SK-N-SH (cell line): ENCODE data around the gene BIRC6. TPM values are rescaled to one million over a fixed set of nuclear protein-coding genes. Genes with fewer than 3 reads are reported as not detected.

Experiments
- CTCF ChIA-PET: fragments of 300-600, 350-600 bp; formaldehyde crosslinking; extraction: SDS; loops from one replicate; lab custom pipeline; 2021; lab: Yijun Ruan, JAX
- POLR2A ChIA-PET: fragments of 350-600 bp; sonication (Branson Sonifier 250); formaldehyde crosslinking; extraction: SDS; loops from one replicate; lab custom pipeline; 2020; ENCODE audit warnings: antibody characterized with exemption, inconsistent platforms; lab: Yijun Ruan, JAX
- DNase-seq: peaks from one replicate; pipeline ENCODE4 v3.0.0; 2012
- H2AFZ ChIP-seq: fragments of 200-600 bp; sonication (generic); 2 replicates; pipeline ENCODE4 v1.8.1; 2016; ENCODE audit warnings: antibody characterized with exemption, mild to moderate bottlenecking, low read depth
- H3F3A ChIP-seq: fragments of 200-600 bp; sonication (generic); replicated peaks from 2 replicates; pipeline ENCODE3; 2016; ENCODE audit warnings: antibody characterized with exemption, mild to moderate bottlenecking; ENCODE audit not compliant: insufficient read depth
- H3K27ac ChIP-seq, 2 experiments: fragments of 200-500 bp in 1 of 2; fragments of 200-600 bp in 1 of 2; sonication (Bioruptor generic) in 1 of 2; sonication (generic), shearing (Covaris generic) in 1 of 2; 2 replicates each; pipeline versions ENCODE4 v1.5.1 to v1.6.1; 2014 to 2016; ENCODE audit warnings: low read depth in 2 of 2, inconsistent platforms in 1 of 2, low read length in 1 of 2, mild to moderate bottlenecking in 1 of 2, mixed read lengths in 1 of 2
- H3K27me3 ChIP-seq: fragments of 200-600 bp; sonication (generic), shearing (Covaris generic); 2 replicates; pipeline ENCODE4 v1.6.1; 2016; ENCODE audit warnings: mixed run types; ENCODE audit not compliant: insufficient read depth
- H3K36me3 ChIP-seq, 2 experiments: fragments of 200-500 bp in 1 of 2; fragments of 200-600 bp in 1 of 2; sonication (Bioruptor generic) in 1 of 2; sonication (generic) in 1 of 2; replicated peaks in 1 of 2; 2 replicates each; pipeline versions ENCODE3 to v1.5.1; 2014 to 2016; ENCODE audit warnings: low read length in 1 of 2, mild to moderate bottlenecking in 1 of 2; ENCODE audit not compliant: insufficient read depth in 2 of 2, control insufficient read depth in 1 of 2
- H3K4me1 ChIP-seq, 2 experiments: fragments of 200-500 bp in 1 of 2; fragments of 200-600 bp in 1 of 2; sonication (Bioruptor generic) in 1 of 2; sonication (generic), shearing (Covaris generic) in 1 of 2; 2 replicates each; pipeline versions ENCODE4 v1.5.1 to v1.6.1; 2014 to 2016; ENCODE audit warnings: low read depth in 1 of 2, low read length in 1 of 2, mixed run types in 1 of 2; ENCODE audit not compliant: insufficient read depth in 2 of 2, control insufficient read depth in 1 of 2
- H3K4me2 ChIP-seq: fragments of 200-600 bp; sonication (generic), shearing (Covaris generic); 2 replicates; pipeline ENCODE4 v1.6.1; 2017; ENCODE audit warnings: mixed run types
- H3K4me3 ChIP-seq, 2 experiments: fragments of 200-500 bp in 1 of 2; fragments of 200-600 bp in 1 of 2; sonication (Bioruptor generic) in 1 of 2; sonication (generic), shearing (Covaris generic) in 1 of 2; 2 replicates each; pipeline versions ENCODE4 v1.5.1 to v1.8.1; 2014 to 2016; ENCODE audit warnings: low read depth in 2 of 2, inconsistent platforms in 1 of 2, low read length in 1 of 2, mild to moderate bottlenecking in 1 of 2, mixed read lengths in 1 of 2, moderate library complexity in 1 of 2
- H3K79me2 ChIP-seq: fragments of 200-600 bp; sonication (generic); 2 replicates; pipeline ENCODE4 v1.8.1; 2017; ENCODE audit warnings: mild to moderate bottlenecking; ENCODE audit not compliant: insufficient read depth
- H3K9ac ChIP-seq: fragments of 200-600 bp; sonication (generic); 2 replicates; pipeline ENCODE4 v1.6.1; 2017; ENCODE audit warnings: mixed run types
- H3K9me2 ChIP-seq: fragments of 200-600 bp; sonication (generic); 2 replicates; pipeline ENCODE4 v1.6.1; 2017; ENCODE audit warnings: mixed run types
- H3K9me3 ChIP-seq: fragments of 200-600 bp; sonication (generic); 2 replicates; pipeline ENCODE4 v1.6.1; 2017; ENCODE audit warnings: mixed run types, mild to moderate bottlenecking, moderate library complexity
- H4K20me1 ChIP-seq: fragments of 200-600 bp; sonication (generic); 2 replicates; pipeline ENCODE4 v1.6.1; 2017; ENCODE audit warnings: mild to moderate bottlenecking, mixed run types; ENCODE audit not compliant: insufficient read depth
- CHD2 ChIP-seq: fragments of 150-350 bp; IDR thresholded peaks from 2 replicates; pipeline ENCODE4 v1.6.1; 2018; ENCODE audit warnings: low read length; ENCODE audit not compliant: partially characterized antibody
- EP300 ChIP-seq, 2 experiments: IDR thresholded peaks; 2 replicates each; pipeline versions ENCODE4 v1.4.0 to v1.6.1; 2012; ENCODE audit warnings: borderline replicate concordance in 1 of 2, low read depth in 1 of 2, low read length in 1 of 2
- FOXM1 ChIP-seq: IDR thresholded peaks from 2 replicates; pipeline ENCODE4 v1.4.0; 2012; ENCODE audit warnings: low read depth, mild to moderate bottlenecking
- GABPA ChIP-seq: IDR thresholded peaks from 2 replicates; pipeline ENCODE4 v1.4.0; 2012; ENCODE audit warnings: low read depth, mild to moderate bottlenecking
- GATA2 ChIP-seq: sonication (generic); formaldehyde crosslinking; IDR thresholded peaks from 2 replicates; pipeline ENCODE4 v1.5.0; 2020; ENCODE audit warnings: mild to moderate bottlenecking, missing genetic modification reagents
- MAX ChIP-seq: IDR thresholded peaks from 2 replicates; pipeline ENCODE4 v1.4.0; 2012; ENCODE audit warnings: low read depth
- MEF2A ChIP-seq: IDR thresholded peaks from 2 replicates; pipeline ENCODE4 v1.4.0; 2012; ENCODE audit warnings: low read depth, borderline replicate concordance
- RXRA ChIP-seq: IDR thresholded peaks from 2 replicates; pipeline ENCODE4 v1.4.0; 2012; ENCODE audit warnings: low read depth, mild to moderate bottlenecking, borderline replicate concordance
- TAF1 ChIP-seq: IDR thresholded peaks from 2 replicates; pipeline ENCODE4 v1.6.1; 2012; ENCODE audit warnings: low read depth, mild to moderate bottlenecking, low read length, moderate library complexity, borderline replicate concordance
- USF1 ChIP-seq: IDR thresholded peaks from 2 replicates; pipeline ENCODE4 v1.4.0; 2012; ENCODE audit warnings: low read depth, borderline replicate concordance
- YY1 ChIP-seq: IDR thresholded peaks from 2 replicates; pipeline ENCODE4 v1.4.0; 2012; ENCODE audit warnings: low read depth, mild to moderate bottlenecking
- WGBS: methylation state at CpG from one replicate; pipeline ENCODE4 v1.1.6; 2017; ENCODE audit warnings: low lambda C conversion rate; 5-methylcytosine and 5-hydroxymethylcytosine counted together
- polyA plus RNA-seq, 3 experiments: library from polyadenylated mRNA; depleted of rRNA; stranded (reverse); fragments of >200 nt; gene quantifications; 2 replicates each; pipeline ENCODE4 v1.2.3, GENCODE V29; 2012
- small RNA-seq, 7 experiments: library from RNA; depleted of rRNA; stranded (forward); fragments of <200 nt; gene quantifications; one replicate each; pipeline ENCODE3, GENCODE V24; 2012

BIRC6 gene
- polyA plus RNA-seq, 1 of the 3 experiments (the other 2 are of a cell fraction): 28.9 TPM

- Histone ChIP-seq H3K4me1 (peaks cover 0 to 4% of the 10 kb centered on the region in 2 experiments; a peak in 2 of 4 replicates), H3K4me3 (no peak overlapping the region), H3K27me3 (no peaks in the 10 kb centered on the region), H4K20me1 (no peaks in the 10 kb centered on the region), H3K36me3 (peaks cover 2 to 32% of the 10 kb centered on the region in 2 experiments), H3K9me3 (no peaks in the 10 kb centered on the region), H3K27ac (no peak overlapping the region), H3K4me2 (no peak overlapping the region), H2AFZ (no peak overlapping the region), H3K9ac (no peak overlapping the region), H3F3A (peaks cover 2% of the 10 kb centered on the region), H3K9me2 (no peaks in the 10 kb centered on the region), H3K79me2 (no peaks in the 10 kb centered on the region)
- DNase-seq: no peak
- TF ChIP-seq FOXM1: no peak
- TF ChIP-seq TAF1: no peak
- TF ChIP-seq RXRA: no peak
- no peak for TF ChIP-seq GATA2 (CRISPR knock-in tag)
- ChIA-PET CTCF (interaction anchor here (0.6 kb wide), 1 partner anchor 75 kb away, joined by 3 read pairs; no protein-coding TSS in a partner anchor), POLR2A (no interaction called here)
- 98% methylated on average over 1 of the region's 1 CpG for WGBS
Observed at GRCh38 chr2:32666704-32667103, 309.9 kb downstream of the BIRC6 start.

- Histone ChIP-seq H3K4me1 (peaks cover 0 to 10% of the 10 kb centered on the region in 2 experiments; a peak in 3 of 4 replicates), H3F3A (peaks cover 12% of the 10 kb centered on the region), H3K9me3 (no peaks in the 10 kb centered on the region), H3K27ac (no peak overlapping the region), H3K9ac (no peak overlapping the region), H2AFZ (no peak overlapping the region), H3K9me2 (no peaks in the 10 kb centered on the region), H3K4me3 (no peak overlapping the region), H3K27me3 (no peaks in the 10 kb centered on the region), H3K4me2 (no peak overlapping the region), H4K20me1 (no peaks in the 10 kb centered on the region), H3K79me2 (no peaks in the 10 kb centered on the region), H3K36me3 (peaks cover 2 to 38% of the 10 kb centered on the region in 2 experiments)
- no peak for DNase-seq
- 71% methylated on average over 1 of the region's 1 CpG for WGBS
- CTCF ChIA-PET: no interaction called here
- POLR2A ChIA-PET: no interaction called here
- TF ChIP-seq GATA2 (CRISPR knock-in tag): no peak
- no peak for TF ChIP-seq CHD2
- no peak for TF ChIP-seq MAX
- TF ChIP-seq USF1: no peak
- TF ChIP-seq EP300 (IDR thresholded peaks at IDR 0.05; ENCODE audit: borderline replicate concordance in 1 of 2, low read depth in 1 of 2, low read length in 1 of 2): no peak
- TF ChIP-seq YY1: no peak
- no peak for TF ChIP-seq MEF2A
- TF ChIP-seq GABPA: no peak
Observed at GRCh38 chr2:32668254-32668653, 311.4 kb downstream of the BIRC6 start.

Small RNAs within 50 kb of the gene (small RNA-seq; reads per million reads assigned to genes)
- 0 to 0.64 (median 0) reads per million in 7 experiments for gene MIR4765
- 0 reads per million in 7 experiments for gene MIR558

Other genes with a start within 250 kb of the BIRC6 start
- 13.7 and 20.5 TPM in 2 replicates for gene SLC30A6, start 191.2 kb upstream of the BIRC6 start, polyA plus RNA-seq (2012; rRNA removed)
- gene NLRC4, start 92.1 kb upstream of the BIRC6 start, polyA plus RNA-seq (2012; rRNA removed): 0.02 TPM in 1 of 2 replicates, not detected in the other
- 3.2 and 3.5 TPM in 2 replicates for gene YIPF4, start 79.1 kb upstream of the BIRC6 start, polyA plus RNA-seq (2012; rRNA removed)